GM12878 (cell line): ENCODE results near the gene RHOG. TPM values are rescaled to one million over a fixed set of nuclear protein-coding genes. Genes with fewer than 3 reads are reported as not detected.
A peak's percentile ranks its signal among the peaks of the same experiment; 100 is the strongest.

Source experiments
- ATAC-seq: fragments of 200-7000 bp; cut with Tn5 transposase; 3 replicates; pipeline ENCODE4 v1.9.1; 2020; ENCODE audit warnings: mild to moderate bottlenecking, moderate library complexity
- BruUV-seq: library from RNA; stranded (reverse); fragments of 400-500 nt; replicated peaks from 2 replicates; lab custom pipeline; 2021; lab: Mats Ljungman, UMichigan
- CTCF ChIA-PET: fragments of 300-600 bp; sonication (Branson Sonifier 250); formaldehyde crosslinking; extraction: SDS; loops from one replicate; lab custom pipeline; 2021; ENCODE audit warnings: inconsistent platforms; lab: Yijun Ruan, JAX
- POLR2A ChIA-PET: fragments of 350-600 bp; formaldehyde crosslinking; extraction: SDS; loops from one replicate; lab custom pipeline; 2021; ENCODE audit warnings: inconsistent platforms; lab: Charles Lee
- RAD21 ChIA-PET: fragments of 300-600 bp; sonication (Branson Sonifier 250); formaldehyde crosslinking; loops from one replicate; lab custom pipeline; 2023; ENCODE audit warnings: antibody characterized with exemption; ENCODE audit not compliant: unreplicated experiment; lab: Charles Lee
- SMC1A ChIA-PET: fragments of 300-600 bp; sonication (Branson Sonifier 250); formaldehyde crosslinking; loops from one replicate; lab custom pipeline; 2023; ENCODE audit not compliant: unreplicated experiment, uncharacterized antibody; lab: Charles Lee
- DNase-seq: peaks from one replicate; pipeline ENCODE4 v3.0.0-alpha.2; 2011; ENCODE audit warnings: low read depth, low spot score
- FAIRE-seq: peaks from 3 replicates; lab custom pipeline; 2011; peaks lifted over from hg19 to GRCh38; lab: Jason Lieb, UNC
- H2AFZ ChIP-seq: 2 replicates; pipeline ENCODE4 v1.6.0; 2011; ENCODE audit warnings: low read depth, low read length, control low read depth; ENCODE audit not compliant: control insufficient read depth
- H3K27ac ChIP-seq: 2 replicates; pipeline ENCODE4 v1.5.1; 2011; ENCODE audit warnings: control low read depth; ENCODE audit not compliant: control insufficient read depth, insufficient read depth
- H3K27me3 ChIP-seq, 2 experiments: replicated peaks in 1 of 2; 2 replicates each; pipeline versions ENCODE4 v1.6.0 to v1.6.1; 2011; ENCODE audit warnings: low read length in 1 of 2; ENCODE audit not compliant: control insufficient read depth in 2 of 2, insufficient read depth in 2 of 2
- H3K36me3 ChIP-seq, 2 experiments: 2 replicates each; pipeline ENCODE4 v1.5.1; 2011; ENCODE audit warnings: low read length in 1 of 2; ENCODE audit not compliant: control insufficient read depth in 2 of 2, insufficient read depth in 2 of 2
- H3K4me1 ChIP-seq: 2 replicates; pipeline ENCODE4 v1.6.1; 2011; ENCODE audit warnings: mild to moderate bottlenecking, low read length, moderate library complexity, mixed read lengths; ENCODE audit not compliant: control insufficient read depth, insufficient read depth
- H3K4me2 ChIP-seq: 2 replicates; pipeline ENCODE4 v1.6.0; 2011; ENCODE audit warnings: control low read depth; ENCODE audit not compliant: control insufficient read depth, insufficient read depth
- H3K4me3 ChIP-seq: fragments of 200-600 bp; sonication (generic); 2 replicates; pipeline ENCODE4 v1.5.1; 2016
- H3K79me2 ChIP-seq: 2 replicates; pipeline ENCODE4 v1.6.0; 2011; ENCODE audit warnings: low read length; ENCODE audit not compliant: control insufficient read depth, insufficient read depth
- H3K9ac ChIP-seq: 2 replicates; pipeline ENCODE4 v1.8.0; 2011; ENCODE audit warnings: low read length, control low read depth, mixed read lengths; ENCODE audit not compliant: control insufficient read depth, insufficient read depth
- H3K9me3 ChIP-seq: replicated peaks from 3 replicates; pipeline ENCODE4 v1.5.1; 2011; ENCODE audit warnings: mild to moderate bottlenecking, low read length; ENCODE audit not compliant: control insufficient read depth, insufficient read depth
- H4K20me1 ChIP-seq: 2 replicates; pipeline ENCODE4 v1.6.0; 2011; ENCODE audit not compliant: control insufficient read depth, insufficient read depth
- BHLHE40 ChIP-seq, 2 experiments: fragments of 450-650 bp in 1 of 2; IDR thresholded peaks; 2 replicates each; pipeline ENCODE4 v1.6.1; 2011 to 2017; ENCODE audit warnings: low read depth in 2 of 2, borderline replicate concordance in 1 of 2, improper control_type of control experiment in 1 of 2, low read length in 1 of 2, mild to moderate bottlenecking in 1 of 2
- EED ChIP-seq: sonication (generic); IDR thresholded peaks from 2 replicates; pipeline ENCODE4 v1.6.1; 2016; ENCODE audit warnings: antibody characterized with exemption, low read depth
- GATAD2B ChIP-seq: fragments of 450-650 bp; conservative IDR thresholded peaks from 2 replicates; pipeline ENCODE4 v1.6.1; 2017; ENCODE audit warnings: low read depth, mild to moderate bottlenecking, moderate library complexity
- HDGF ChIP-seq: fragments of 450-650 bp; IDR thresholded peaks from 2 replicates; pipeline ENCODE4 v1.6.1; 2016; ENCODE audit warnings: antibody characterized with exemption
- IKZF1 ChIP-seq: fragments of 450-650 bp; conservative IDR thresholded peaks from 2 replicates; pipeline ENCODE4 v1.6.1; 2017; ENCODE audit warnings: antibody characterized with exemption, mild to moderate bottlenecking
- IKZF2 ChIP-seq, 2 experiments: fragments of 450-650 bp; IDR thresholded peaks; 2 replicates each; pipeline ENCODE4 v1.6.1; 2017; ENCODE audit warnings: mild to moderate bottlenecking in 2 of 2, moderate library complexity in 2 of 2
- MEF2B ChIP-seq: fragments of 450-650 bp; IDR thresholded peaks from 2 replicates; pipeline ENCODE4 v1.6.1; 2018; ENCODE audit warnings: mild to moderate bottlenecking, moderate library complexity; ENCODE audit not compliant: partially characterized antibody, poor library complexity, severe bottlenecking
- MYC ChIP-seq: IDR thresholded peaks from 2 replicates; pipeline ENCODE4 v1.6.1; 2011; ENCODE audit warnings: mild to moderate bottlenecking, low read length, moderate library complexity, inconsistent platforms; ENCODE audit not compliant: insufficient read depth, insufficient replicate concordance, insufficient read length, severe bottlenecking
- NBN ChIP-seq: fragments of 450-650 bp; IDR thresholded peaks from 2 replicates; pipeline ENCODE4 v1.6.1; 2016
- NR2F1 ChIP-seq: fragments of 450-650 bp; conservative IDR thresholded peaks from 2 replicates; pipeline ENCODE4 v1.6.1; 2017; ENCODE audit warnings: mild to moderate bottlenecking
- PKNOX1 ChIP-seq: fragments of 450-650 bp; IDR thresholded peaks from 2 replicates; pipeline ENCODE4 v1.6.1; 2016; ENCODE audit warnings: mild to moderate bottlenecking
- POU2F2 ChIP-seq: IDR thresholded peaks from 3 replicates; pipeline ENCODE4 v1.6.1; 2011; ENCODE audit warnings: low read depth, mild to moderate bottlenecking, low read length, borderline replicate concordance
- RCOR1 ChIP-seq: conservative IDR thresholded peaks from 2 replicates; pipeline ENCODE4 v1.6.1; 2012; ENCODE audit warnings: low read depth, low read length, improper control_type of control experiment
- RELA ChIP-seq: fragments of 450-650 bp; IDR thresholded peaks from 2 replicates; pipeline ENCODE4 v1.8.0; 2014; ENCODE audit warnings: borderline replicate concordance; ENCODE audit not compliant: partially characterized antibody
- RUNX3 ChIP-seq: IDR thresholded peaks from 2 replicates; pipeline ENCODE4 v1.6.1; 2012; ENCODE audit warnings: low read length, inconsistent platforms
- WGBS: methylation state at CpG from one replicate; pipeline ENCODE4 v1.1.6; 2016; ENCODE audit warnings: low lambda C conversion rate; ENCODE audit not compliant: insufficient replicate concordance, insufficient coverage; ENCODE audit errors: missing lambda C conversion rate; 5-methylcytosine and 5-hydroxymethylcytosine counted together
- in situ Hi-C: fragments of 300-500 bp; cut with MboI; formaldehyde crosslinking; loops from 9 replicates; pipeline ENCODE4 v1.14.3; 2018; ENCODE audit warnings: mixed read lengths
- intact Hi-C: fragments of 100-400 bp; cut with micrococcal nuclease; formaldehyde crosslinking; loops from one replicate; pipeline ENCODE4 v1.14.2; 2022; ENCODE audit not compliant: unreplicated experiment
- polyA plus RNA-seq, 11 experiments: library from polyadenylated mRNA; depleted of rRNA in 4 of 11; unstranded in 6 of 11; stranded (reverse) in 5 of 11; fragments of >200 nt; fragmentation: Nextera tagmentation in 4 of 11; fragmentation: Illumina TruSeq in 1 of 11; extraction: Ambion mirVana in 4 of 11; extraction: Trizol in 1 of 11; gene quantifications; 1 replicate in 1 of 11; 2 replicates in 10 of 11; pipeline versions ENCODE4 v1.2.1 to v1.2.3, GENCODE V29; 2011 to 2016; ENCODE audit warnings: inconsistent platforms in 2 of 11, missing spikeins in 2 of 11, low read depth in 1 of 11
- total RNA-seq, 4 experiments: library from RNA; depleted of rRNA in 3 of 4; stranded (reverse); fragments of >200 nt in 3 of 4; fragmentation: Illumina TruSeq in 1 of 4; extraction: Trizol in 1 of 4; gene quantifications; 2 replicates each; pipeline versions ENCODE4 v1.2.1 to v1.2.3, GENCODE V29; 2013 to 2021
- TF ChIP-seq, protein P1 (sequence below): fragments of 450-650 bp; IDR thresholded peaks from 2 replicates; pipeline ENCODE4 v1.6.1; 2016; ENCODE audit warnings: mild to moderate bottlenecking

RHOG gene
- total and polyA plus RNA-seq, 10 of the 15 experiments (the other 5 are each of a cell fraction or from before 2014, with no cell fraction given): 16.0 to 172 (median 94.8) TPM

DNA sequence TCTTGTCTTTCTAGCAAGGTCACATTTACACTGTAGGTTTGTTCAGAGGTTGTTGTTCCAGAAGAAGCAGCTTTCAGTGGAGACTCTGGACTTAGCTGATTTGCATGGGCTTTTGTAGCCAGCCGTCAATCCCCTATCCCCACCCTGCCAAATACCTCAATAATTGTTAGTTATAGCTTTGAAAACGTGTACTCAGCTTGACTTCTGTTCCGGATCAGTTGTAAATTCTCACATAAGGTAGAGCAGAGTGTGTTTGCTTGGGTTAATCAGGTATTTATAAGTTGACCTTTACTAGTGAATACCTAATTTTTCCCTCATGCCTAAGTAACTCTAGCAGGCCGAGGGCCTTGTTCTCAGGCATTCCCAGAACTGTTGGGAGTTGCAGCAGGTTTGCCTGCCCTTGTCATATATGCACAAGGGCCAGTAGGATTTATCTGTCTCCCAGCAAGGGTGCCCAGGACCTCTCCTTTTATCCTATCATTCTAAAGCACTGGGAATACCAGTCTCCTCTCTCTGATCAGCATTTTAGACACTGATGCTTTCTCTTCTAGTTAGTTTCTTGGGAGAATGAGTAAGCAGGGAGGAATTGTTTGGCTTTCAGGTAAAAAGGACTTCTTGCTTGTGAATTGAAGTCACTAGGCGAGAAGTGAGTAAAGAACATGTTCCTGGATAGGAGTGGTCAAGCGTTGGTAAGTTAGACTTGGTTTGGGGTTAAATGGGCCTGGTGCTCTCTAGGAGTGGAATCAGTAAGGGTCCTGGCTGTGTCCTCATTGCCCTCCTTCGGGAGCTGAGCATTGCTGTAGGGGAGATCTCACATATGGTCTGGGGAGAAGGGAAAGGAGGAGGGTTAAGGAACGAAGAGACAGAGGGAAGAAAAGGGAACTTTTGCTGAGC lies 36.9 kb upstream of the RHOG start:
- Histone ChIP-seq H4K20me1 (no peaks in the 10 kb centered on the region), H3K9me3 (no peaks in the 10 kb centered on the region), H3K36me3 (no peaks in the 10 kb centered on the region), H3K9ac (peak overlapping the region; percentile 47), H3K27me3 (no peaks in the 10 kb centered on the region), H3K4me3 (peak overlapping the region; percentile 38), H3K79me2 (peaks cover 83% of the 10 kb centered on the region), H2AFZ (no peak overlapping the region; the same call in none of the 2 replicates), H3K4me2 (peak overlapping the region; percentile 92), H3K27ac (peak overlapping the region; percentile 83), H3K4me1 (peaks cover 52% of the 10 kb centered on the region)
- no TSS peak for BruUV-seq
- ATAC-seq: peak; percentile 3; the same call in 2 of the 3 replicates
- intact Hi-C loops: loop anchor here (1.0 to 2.0 kb wide), 2 partner anchors 23 to 36 kb away; partner anchors contain the start of gene STIM1
- TF ChIP-seq HDGF: peak; percentile 53; the same call in 1 of the 2 replicates
- peak; percentile 47 for TF ChIP-seq RELA
- TF ChIP-seq MYC: no peak
- 0 out of 2 replicates have a peak, but pooled peaks have one; percentile 12 for TF ChIP-seq NBN
- TF ChIP-seq IKZF2 (IDR thresholded peaks at IDR 0.05): peak; percentile 32 to 39; a peak in 1 of 4 replicates
- no peak for TF ChIP-seq GATAD2B
- 0 out of 2 replicates have a peak, but pooled peaks have one; percentile 11 for TF ChIP-seq RUNX3
- TF ChIP-seq EED: peak; percentile 55
- no peak for TF ChIP-seq MEF2B
- TF ChIP-seq RCOR1: no peak
- peak; percentile 48; the same call in 1 of the 2 replicates for TF ChIP-seq NR2F1
- peak; percentile 25 for TF ChIP-seq IKZF1
- TF ChIP-seq PKNOX1: peak; percentile 36; the same call in 1 of the 2 replicates
- peak; percentile 24; the same call in 1 of the 3 replicates for TF ChIP-seq POU2F2
- TF ChIP-seq, protein P1, sequence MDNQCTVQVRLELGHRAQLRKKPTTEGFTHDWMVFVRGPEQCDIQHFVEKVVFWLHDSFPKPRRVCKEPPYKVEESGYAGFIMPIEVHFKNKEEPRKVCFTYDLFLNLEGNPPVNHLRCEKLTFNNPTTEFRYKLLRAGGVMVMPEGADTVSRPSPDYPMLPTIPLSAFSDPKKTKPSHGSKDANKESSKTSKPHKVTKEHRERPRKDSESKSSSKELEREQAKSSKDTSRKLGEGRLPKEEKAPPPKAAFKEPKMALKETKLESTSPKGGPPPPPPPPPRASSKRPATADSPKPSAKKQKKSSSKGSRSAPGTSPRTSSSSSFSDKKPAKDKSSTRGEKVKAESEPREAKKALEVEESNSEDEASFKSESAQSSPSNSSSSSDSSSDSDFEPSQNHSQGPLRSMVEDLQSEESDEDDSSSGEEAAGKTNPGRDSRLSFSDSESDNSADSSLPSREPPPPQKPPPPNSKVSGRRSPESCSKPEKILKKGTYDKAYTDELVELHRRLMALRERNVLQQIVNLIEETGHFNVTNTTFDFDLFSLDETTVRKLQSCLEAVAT: peak; percentile 27; the same call in 1 of the 2 replicates
- TF ChIP-seq BHLHE40 (IDR thresholded peaks at IDR 0.05; ENCODE audit: borderline replicate concordance in 1 of 2, low read depth in 2 of 2, low read length in 1 of 2): 0 out of 4 replicates have a peak, but pooled peaks of 1 of the 2 experiments have one; percentile 14
- POLR2A ChIA-PET: interaction anchor here (0.7 to 18.1 kb wide), 13 partner anchors 10 to 180 kb away, joined by 3 to 405 read pairs (median 5); partner anchors contain the start of genes RHOG and STIM1
- SMC1A ChIA-PET: interaction anchor here (0.6 to 23.8 kb wide), 24 partner anchors 10 to 195 kb away, joined by 3 to 633 read pairs (median 4); partner anchors contain the start of gene STIM1
- DNase-seq: no peak
- CTCF ChIA-PET: interaction anchor here (1.0 to 37.4 kb wide), 8 partner anchors 17 to 195 kb away, joined by 3 to 1047 read pairs (median 5); partner anchors contain the start of genes RHOG and STIM1
- WGBS: 7% methylated on average over 8 of the region's 8 CpGs
- in situ Hi-C loops: no loop called here
- RAD21 ChIA-PET: interaction anchor here (0.7 to 16.8 kb wide), 18 partner anchors 7 to 217 kb away, joined by 3 to 253 read pairs (median 6); partner anchors contain the start of genes RHOG, RRM1 and STIM1
- no peak for FAIRE-seq
